Right renal pelvis (tissue), 4 donors: ENCODE results near the gene CIAO2A. TPM values are rescaled to one million over a fixed set of nuclear protein-coding genes. Genes with fewer than 3 reads are reported as not detected.

ENCODE experiments used
- DNase-seq, 4 donors: peaks; one replicate each; pipeline ENCODE4 v3.0.0-alpha.2; 2013; ENCODE audit warnings: low read depth in 4 of 4, low spot score in 3 of 4, missing footprints in 1 of 4
- polyA plus RNA-seq, 4 donors: library from polyadenylated mRNA; unstranded; fragments of 120-200 nt; gene quantifications; one replicate each; pipeline ENCODE4 v1.2.1, GENCODE V29; 2013; ENCODE audit not compliant: insufficient read length in 4 of 4

The CIAO2A gene
- polyA plus RNA-seq, 4 donors: 91.3 to 111 (median 107) TPM

- DNase-seq: no peak
These were observed 47.7 kb downstream of the CIAO2A start for GRCh38 chr15:64045774-64046420.

- DNase-seq: no peak
These were observed 48.6 kb downstream of the CIAO2A start for GRCh38 chr15:64045101-64045435.

GRCh38 chr15:64044300-64045100 is 49.1 kb downstream of the CIAO2A start:
- no peak for DNase-seq

- no peak for DNase-seq
These were observed 54.6 kb downstream of the CIAO2A start for GRCh38 chr15:64038878-64039610.

GRCh38 chr15:64037966-64038365 is 55.7 kb downstream of the CIAO2A start:
- no peak for DNase-seq

- no peak for DNase-seq
These were observed 56.5 kb downstream of the CIAO2A start for GRCh38 chr15:64037116-64037515.

- DNase-seq: no peak
These were observed 58.1 kb downstream of the CIAO2A start for GRCh38 chr15:64035525-64035924.

- no peak for DNase-seq
These were observed 59.1 kb downstream of the CIAO2A start for GRCh38 chr15:64034519-64034918.

- no peak for DNase-seq
These were observed 61.3 kb downstream of the CIAO2A start for GRCh38 chr15:64032329-64032728.

- no peak for DNase-seq
These were observed 63.5 kb downstream of the CIAO2A start for GRCh38 chr15:64030123-64030522.

GRCh38 chr15:64029633-64030032 is 64.0 kb downstream of the CIAO2A start:
- no peak for DNase-seq

GRCh38 chr15:64029110-64029509 is 64.5 kb downstream of the CIAO2A start:
- DNase-seq: no peak

- no peak for DNase-seq
These were observed 67.0 kb downstream of the CIAO2A start for GRCh38 chr15:64026591-64026990.

- DNase-seq: no peak
These were observed 69.2 kb downstream of the CIAO2A start for GRCh38 chr15:64024172-64025050.

GRCh38 chr15:64023220-64023619 is 70.4 kb downstream of the CIAO2A start:
- DNase-seq: no peak

- no peak for DNase-seq
These were observed 71.1 kb downstream of the CIAO2A start for GRCh38 chr15:64022571-64022970.

Other genes starting within 250 kb of the CIAO2A start
- 1 to 10 TPM; 4.9 to 6.2 (median 5.1) TPM for gene DAPK2, start 47.4 kb downstream of the CIAO2A start, polyA plus RNA-seq
- gene SNX1, start 2.1 kb upstream of the CIAO2A start, polyA plus RNA-seq: 100 to 1,000 TPM in 3 of 4 donors, 10 to 100 TPM in 1; 97.5 to 115 (median 104) TPM
- gene SNX22, start 57.9 kb upstream of the CIAO2A start, polyA plus RNA-seq: 1 to 10 TPM in 3 of 4 donors, under 1 TPM in 1; 0.82 to 1.6 (median 1.2) TPM
- gene PPIB, start 69.2 kb upstream of the CIAO2A start, polyA plus RNA-seq: 100 to 1,000 TPM; 515 to 625 (median 600) TPM